T-helper 9 cell (primary cell): ENCODE measurements around the gene GLYATL1B.
"Not testable (repeated sequence)": the region's sequence is repeated elsewhere in the genome, so short reads cannot be mapped to it uniquely, and the experiment has no call there.

ENCODE experiments used
- DNase-seq: peaks from one replicate; pipeline ENCODE4 v3.0.0-alpha.2; 2020
- total RNA-seq, 2 donors: gene quantifications; one replicate each; lab custom pipeline; 2026; lab: John Stamatoyannopoulos, UW

The GLYATL1B gene
- total RNA-seq = 0 reads per million in 2 donors

DNA sequence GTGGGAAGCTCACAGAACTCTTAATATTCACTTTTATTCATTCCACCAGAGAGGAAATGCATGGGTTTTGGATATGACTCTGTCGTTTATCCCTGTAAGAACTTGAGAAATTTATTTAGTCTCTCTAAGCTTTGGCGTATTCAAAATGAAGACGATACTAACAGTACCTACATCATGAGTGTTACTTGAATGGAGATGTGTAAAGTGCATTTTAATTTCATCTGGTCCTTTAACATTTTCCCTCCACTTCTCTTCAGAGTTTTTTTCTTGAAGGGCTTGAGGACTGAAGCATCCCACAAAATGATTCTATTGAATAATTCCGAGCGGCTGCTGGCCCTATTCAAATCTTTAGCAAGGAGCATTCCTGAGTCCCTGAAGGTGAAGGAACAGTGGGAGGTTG, at the start of gene GLYATL1B:
Gene GLYATL1B (plus strand): TSS at position 301 of the 400 bp plus-strand sequence. CDS start 0 bp downstream, at position 301.
- not testable (repeated sequence) for DNase-seq

DNA sequence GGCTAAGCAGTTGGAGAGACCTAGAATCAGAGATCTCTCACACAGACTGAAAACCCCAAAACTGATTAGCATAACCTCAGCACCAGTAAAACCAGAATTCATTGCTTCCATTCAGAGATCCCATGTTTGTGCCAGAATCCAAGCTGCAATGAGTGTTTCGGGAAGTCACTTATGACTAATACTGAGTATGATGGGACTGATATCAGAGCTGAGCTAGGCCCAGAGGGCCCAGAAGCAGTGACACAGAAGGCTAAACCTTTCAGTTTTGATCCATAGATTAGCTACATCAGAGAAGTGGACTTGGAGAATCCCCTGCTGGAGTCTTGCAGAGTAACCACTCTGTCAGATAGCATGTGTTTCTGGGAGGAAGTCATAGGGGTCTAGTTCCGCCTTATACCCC, 49.6 kb upstream of the GLYATL1B start:
- not testable (repeated sequence) for DNase-seq

GRCh38 chr11:59037434-59037833, 48.7 kb upstream of the GLYATL1B start:
- DNase-seq = not testable (repeated sequence)

- no peak for DNase-seq
These were observed 45.5 kb upstream of the GLYATL1B start for GRCh38 chr11:59040607-59041006.

GRCh38 chr11:59051383-59051782, 34.7 kb upstream of the GLYATL1B start:
- DNase-seq = not testable (repeated sequence)

- not testable (repeated sequence) for DNase-seq
These were observed 33.8 kb upstream of the GLYATL1B start for GRCh38 chr11:59052355-59052754.

DNA sequence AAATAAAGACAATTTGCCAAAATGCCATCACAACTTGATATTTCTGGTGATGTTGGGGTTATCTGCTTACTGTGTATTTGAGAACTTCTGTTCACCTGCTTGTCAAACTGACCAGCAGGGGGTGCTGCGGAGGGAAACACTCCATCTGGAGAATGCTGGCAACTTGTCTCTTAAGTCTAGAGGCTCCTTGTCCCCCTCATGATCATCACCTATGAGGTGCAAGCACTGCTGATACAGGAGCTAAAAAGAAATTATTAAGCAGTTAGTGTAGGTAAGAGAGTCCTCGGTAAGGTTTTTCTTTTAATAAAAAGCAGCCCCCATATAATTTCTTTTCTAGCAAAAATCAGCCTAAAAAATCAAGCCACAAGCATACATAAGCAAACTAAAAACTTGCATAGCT, 32.7 kb upstream of the GLYATL1B start:
- DNase-seq = peak; percentile 81

GRCh38 chr11:59058120-59059033, 27.7 kb upstream of the GLYATL1B start:
- peak; percentile 75 for DNase-seq

DNA sequence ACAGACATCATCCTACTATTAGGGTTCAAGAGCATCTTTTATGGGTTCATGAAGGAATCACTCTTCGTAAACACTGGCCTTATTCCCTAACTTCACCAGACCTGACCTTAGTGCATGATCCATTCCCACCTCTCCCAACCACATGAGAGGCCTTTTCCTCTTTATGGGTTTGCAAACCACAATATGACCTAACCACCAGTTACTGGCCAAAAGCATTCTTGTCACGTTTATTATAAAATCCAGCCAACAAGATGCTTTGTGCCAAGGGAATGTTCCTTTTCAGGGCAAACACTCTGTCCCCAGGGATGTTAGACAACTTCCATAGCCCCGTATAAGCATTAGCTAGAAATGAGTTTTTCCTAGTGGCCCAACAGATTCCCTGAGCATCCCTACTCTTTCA, 26.0 kb upstream of the GLYATL1B start:
- not testable (repeated sequence) for DNase-seq

DNA sequence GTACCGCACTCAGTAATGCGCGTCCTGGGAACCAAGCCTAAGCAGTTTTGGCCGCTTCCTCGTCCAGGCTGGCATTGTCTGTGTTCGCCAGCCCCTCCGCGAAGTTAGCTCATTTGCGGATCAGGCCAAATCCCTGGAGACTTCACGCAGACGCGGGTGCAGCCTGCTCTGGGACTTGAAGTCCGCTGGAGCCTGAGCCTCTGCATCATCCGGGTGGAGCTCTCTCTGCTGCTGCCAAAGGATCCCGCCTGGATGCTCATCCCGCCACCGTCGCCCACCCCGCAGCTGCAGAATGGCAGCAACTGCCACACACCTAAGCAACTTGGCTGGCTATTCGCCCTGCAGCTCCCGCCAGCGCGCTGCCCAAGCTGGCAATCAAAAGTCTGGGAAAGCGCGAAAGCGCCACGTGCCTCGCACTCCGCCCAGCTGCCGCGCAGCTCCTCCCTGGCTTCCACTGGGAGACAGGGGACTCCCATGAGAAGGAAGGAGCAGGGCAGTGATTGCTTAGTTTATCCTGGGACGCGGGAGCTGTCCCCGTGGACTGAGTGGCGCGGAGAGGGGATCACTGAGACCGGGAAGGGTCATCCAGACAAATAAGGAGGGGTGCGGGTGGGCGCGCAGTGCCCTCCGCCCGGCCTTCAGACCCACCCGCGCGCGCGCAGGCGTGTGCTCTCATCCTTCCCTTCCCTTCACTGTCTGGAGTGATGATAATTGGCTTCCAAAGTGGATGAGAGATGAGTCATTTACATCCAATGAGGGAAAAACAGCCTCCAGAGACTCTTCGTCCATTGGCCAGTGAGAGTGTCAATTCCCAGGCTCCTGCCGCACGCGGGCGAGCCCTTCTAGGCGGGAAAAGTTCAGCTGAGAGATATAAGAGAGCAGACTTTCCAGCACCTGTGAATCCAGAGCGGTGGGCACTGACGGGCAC, 23.2 kb upstream of the GLYATL1B start:
- no peak for DNase-seq

GRCh38 chr11:59063996-59064727, 21.9 kb upstream of the GLYATL1B start:
- not testable (repeated sequence) for DNase-seq

- no peak for DNase-seq
These were observed 17.0 kb upstream of the GLYATL1B start for GRCh38 chr11:59069087-59069486.

DNA sequence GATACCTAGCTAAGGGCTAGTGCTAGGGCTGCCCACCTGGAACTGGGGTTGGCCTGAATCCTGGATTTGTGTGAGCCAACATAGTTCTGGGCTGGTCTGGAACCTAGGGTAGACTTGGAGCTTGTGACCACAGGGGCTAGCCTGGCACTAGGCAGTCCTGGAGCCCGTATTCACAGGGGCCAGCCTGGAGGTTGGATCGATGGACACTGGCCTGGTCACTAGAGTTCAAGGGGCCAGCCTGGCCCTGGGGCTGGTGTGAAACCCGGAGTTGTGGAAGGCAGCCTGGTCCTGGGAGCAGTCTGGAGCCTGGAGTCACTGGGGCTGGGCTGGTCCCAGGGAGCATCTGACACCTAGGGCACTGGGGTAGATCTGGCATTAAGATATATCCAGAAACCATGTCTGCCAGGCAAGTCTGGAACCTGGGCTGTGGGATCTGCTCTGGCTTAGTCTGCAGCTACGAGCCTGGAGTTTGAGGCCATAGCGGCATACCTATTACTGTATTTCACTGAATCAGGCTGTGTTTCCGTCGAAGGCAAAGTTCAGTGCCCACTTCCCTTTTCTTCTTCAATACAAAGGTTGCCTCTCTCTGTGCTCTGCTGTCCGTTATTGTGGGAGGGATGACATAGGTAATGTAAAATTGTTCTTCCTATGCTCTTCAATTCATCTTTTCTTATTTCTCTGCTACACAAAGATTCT, 9.1 kb upstream of the GLYATL1B start:
- no peak for DNase-seq

DNA sequence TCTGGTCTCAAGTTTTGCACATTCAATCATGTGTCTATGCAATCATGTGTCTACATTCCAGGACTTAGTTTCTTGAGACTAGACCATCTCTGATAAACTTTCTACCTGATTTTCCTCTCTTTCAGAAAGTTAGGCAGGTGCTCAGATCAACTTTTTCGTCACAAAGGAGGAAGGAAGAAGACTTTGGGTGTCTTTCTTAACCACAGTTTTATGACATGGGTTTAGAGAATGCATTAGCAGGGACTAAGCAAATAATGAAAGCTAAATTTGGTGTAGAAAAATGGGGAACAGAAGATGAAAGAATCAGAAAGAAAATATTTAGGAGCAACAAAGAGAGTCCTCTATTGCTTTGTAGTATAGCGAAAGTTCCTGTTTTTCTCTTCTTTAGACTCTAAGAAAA, 7.7 kb upstream of the GLYATL1B start:
- no peak for DNase-seq

DNA sequence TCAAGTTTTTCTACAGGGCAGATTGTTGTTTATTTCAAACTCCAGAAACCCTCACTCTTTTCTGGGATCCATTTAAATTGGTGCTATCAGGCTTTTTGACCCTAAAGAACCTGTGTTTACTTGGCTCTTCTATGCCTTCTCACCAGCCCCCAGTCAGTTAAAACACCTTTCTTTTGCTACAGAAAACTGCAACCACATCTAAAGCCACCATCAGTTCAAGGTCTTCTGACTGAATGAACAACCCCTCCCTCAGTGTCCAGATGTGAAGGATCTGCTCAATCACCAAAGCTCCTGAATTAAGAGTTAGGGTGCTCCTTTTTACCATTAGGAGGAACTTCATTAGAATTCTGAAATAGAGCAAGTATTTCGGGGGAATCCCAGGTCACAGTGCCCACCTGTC, 7.0 kb upstream of the GLYATL1B start:
- DNase-seq = no peak

- not testable (repeated sequence) for DNase-seq
These were observed 5.7 kb upstream of the GLYATL1B start for GRCh38 chr11:59080421-59080820.

- not testable (repeated sequence) for DNase-seq
These were observed 4.6 kb upstream of the GLYATL1B start for GRCh38 chr11:59081430-59082020.

- DNase-seq = no peak
These were observed 2.1 kb downstream of the GLYATL1B start for GRCh38 chr11:59088162-59088561.

DNA sequence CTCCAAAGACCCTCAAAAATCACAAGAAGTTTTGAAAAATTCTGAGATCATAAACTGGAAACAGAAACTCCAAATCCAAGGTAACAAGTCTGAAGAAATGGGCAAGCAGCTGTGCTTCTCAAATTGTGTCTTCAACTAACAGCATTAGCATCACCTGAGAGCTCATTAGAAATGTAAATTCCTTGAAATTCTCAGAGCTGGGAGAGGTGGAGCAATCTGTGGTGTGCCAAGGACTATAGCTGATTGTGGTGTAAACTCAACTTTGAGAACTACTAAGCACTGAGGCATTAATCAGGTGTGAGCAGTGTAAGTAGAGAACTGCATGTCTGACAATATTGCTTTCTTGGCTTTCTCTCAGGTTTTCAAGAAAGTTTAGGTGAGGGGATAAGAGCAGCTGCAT, 7.5 kb downstream of the GLYATL1B start:
- DNase-seq = not testable (repeated sequence)

DNA sequence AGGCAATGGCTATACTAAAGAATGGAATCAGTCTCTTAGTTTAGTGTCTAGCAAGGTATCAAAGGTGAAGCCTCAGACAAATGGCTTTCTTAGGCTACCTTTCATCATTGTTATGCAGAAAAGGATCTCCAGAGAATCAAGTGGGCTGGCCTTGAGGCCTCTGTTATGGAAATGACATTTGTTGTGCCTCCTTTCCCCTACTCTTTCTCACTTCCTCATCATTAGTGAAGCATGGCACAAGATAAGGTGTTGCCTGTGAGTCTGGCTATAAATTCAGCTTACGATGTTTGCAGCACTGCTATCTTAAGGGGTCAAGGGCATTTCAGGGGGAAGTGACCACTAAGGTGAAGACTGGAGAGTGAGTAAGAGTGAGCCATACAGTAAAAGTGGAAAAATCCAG, 9.1 kb downstream of the GLYATL1B start:
- DNase-seq = not testable (repeated sequence)

DNA sequence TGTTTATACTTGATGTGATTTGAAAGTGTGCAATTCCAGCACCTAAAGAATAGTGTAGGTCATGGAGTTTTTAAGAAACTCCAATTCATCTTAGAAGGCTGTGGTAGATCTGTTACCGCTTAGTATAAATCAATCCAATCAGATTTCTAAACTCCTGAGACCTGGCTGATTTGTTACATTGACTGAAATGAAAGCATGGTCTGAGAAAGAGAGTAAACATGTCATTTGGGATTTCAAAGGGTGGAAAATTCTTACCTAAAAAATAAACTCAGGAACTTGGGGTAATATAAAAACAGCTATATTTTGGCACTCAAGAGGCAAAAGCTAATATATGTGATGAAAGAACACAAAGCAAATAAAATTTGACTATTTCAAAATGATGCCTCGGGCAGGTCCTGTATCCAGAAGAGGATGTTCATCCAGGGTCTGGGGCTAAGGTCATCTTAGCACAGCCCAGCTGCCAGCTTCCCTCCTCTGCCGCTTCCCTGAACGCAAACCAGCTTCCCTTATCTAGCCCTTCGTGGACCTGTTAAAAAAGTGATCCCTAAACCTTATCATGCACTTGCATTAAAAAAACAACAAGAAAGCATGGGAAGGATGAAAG, 10.0 kb downstream of the GLYATL1B start:
- DNase-seq = not testable (repeated sequence)
